Hematopoietic multipotent progenitor cell treated with erythropoietin and hydrocortisone succinate and interleukin-3 and kit ligand, for 17 days (in vitro differentiated cells): ENCODE data around the gene GFI1.

Source experiments
- DNase-seq: peaks from one replicate; pipeline ENCODE4 v3.0.0-alpha.2; 2015; ENCODE audit warnings: low spot score

The GFI1 gene

DNA sequence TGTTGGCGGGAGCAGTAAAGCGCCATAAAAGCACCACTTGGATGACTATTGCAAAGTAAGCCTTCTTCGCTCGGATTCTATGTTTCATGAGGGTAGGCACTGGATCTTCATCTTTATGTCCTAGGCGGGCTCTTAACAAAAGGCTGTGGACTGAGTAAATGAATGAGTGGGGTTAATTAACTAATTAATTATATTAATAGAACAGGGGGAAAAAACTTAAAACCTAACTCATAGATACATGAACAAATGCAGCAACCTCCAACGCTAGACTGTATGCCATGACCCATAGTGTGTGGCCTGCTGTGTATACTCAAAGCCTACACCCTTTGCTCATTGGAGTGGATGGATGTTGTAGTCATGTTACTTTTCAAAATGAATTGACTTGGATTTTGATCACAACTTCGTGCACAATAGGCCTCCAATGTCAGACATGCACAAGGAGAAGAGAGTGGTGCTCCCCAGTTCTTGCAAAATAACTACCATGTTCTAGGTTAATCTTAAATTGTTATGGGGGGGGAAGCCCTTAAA is 417 bp upstream of the GFI1 start:
- DNase-seq: no peak

- DNase-seq: no peak
Observed at GRCh38 chr1:92485381-92486250, 1.1 kb downstream of the GFI1 start.

- no peak for DNase-seq
Observed at GRCh38 chr1:92484472-92485380, 2.0 kb downstream of the GFI1 start.

DNA sequence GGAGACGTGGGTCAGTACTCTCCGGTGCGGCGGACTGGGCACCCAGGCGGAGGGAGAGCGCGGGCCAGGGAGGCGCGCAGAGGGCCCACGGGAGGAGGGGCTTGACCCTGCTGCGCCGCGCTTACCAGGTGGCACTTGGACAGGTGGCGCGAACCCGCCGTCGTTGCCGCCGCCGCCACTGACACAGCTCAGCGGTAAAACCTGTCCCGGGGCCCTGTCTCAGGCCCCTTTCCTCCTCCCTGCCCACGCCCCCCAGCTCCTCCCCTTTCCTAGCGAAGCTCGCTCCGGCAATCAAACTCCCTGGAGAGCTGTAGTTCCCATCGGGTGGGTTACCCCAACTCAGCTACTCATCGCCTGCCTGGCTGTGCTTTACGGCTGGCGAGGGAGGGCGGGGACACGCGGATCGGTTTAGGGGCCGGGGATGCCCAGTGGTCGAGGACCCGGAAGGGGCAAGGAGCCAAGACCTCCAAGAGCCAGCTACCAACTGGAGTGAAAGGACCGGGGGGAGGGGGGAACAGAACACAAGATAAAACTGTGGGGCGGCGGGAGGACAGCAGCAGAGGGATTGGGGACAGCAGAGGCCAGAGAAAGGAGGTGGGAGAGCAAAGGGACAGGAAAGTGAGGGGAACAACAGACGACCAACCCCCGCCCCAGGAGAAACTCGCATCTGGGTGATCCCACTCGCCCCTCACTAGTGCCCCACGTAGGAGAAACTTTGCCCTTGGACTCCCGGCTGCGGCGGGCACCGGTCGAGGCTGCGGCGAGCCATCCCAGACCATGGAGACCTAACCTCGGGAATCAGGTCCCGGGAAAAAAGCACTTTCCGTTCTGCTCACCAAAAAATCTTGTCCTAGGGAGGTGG is 2.9 kb downstream of the GFI1 start:
- DNase-seq: no peak

DNA sequence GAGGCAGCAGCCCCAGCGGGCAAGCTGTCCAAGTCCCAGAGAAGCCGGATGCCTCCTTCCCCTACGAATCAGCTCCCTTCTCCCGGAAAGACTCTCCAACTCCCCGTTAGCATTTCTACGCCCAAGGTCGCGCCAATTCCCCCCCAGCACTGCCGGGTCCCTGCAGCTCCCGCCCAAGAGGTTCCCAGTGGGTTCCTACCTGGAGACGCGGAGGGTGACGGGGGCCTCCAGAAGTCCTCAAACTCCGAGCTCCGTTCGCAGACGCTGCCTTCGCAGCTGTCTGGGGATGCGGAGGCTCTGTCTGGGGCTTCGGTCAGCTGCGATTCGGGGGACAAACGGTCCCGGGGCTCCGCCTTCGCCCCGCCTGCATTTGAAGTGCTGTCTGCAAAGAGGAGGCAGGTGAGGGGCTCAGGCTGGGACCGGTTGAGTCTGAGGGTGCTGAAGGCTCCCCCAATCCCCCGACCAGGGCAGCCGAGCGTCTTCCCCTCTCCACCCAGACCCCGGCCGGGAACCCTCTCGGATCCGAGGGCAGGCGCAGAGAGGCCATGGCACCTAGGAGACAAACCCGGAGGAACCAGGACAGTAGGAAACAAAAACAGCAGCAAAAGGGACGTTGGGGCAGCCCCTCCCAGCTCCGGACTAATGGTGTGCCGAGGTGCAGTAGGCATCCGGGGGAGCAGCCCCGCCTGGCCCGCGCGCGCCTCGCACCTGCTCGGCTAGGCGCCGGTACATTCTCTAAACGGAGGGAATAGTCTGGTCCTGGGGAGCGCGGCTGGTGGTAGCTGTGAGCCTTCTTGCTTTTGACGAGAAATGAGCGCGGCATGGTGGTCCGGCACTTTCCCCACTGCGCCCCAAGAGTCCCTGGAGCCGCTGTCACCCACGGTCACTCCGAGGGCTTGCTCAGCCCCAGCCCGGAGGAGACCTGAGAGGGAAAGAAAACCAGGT is 3.8 kb downstream of the GFI1 start:
- DNase-seq: no peak

DNA sequence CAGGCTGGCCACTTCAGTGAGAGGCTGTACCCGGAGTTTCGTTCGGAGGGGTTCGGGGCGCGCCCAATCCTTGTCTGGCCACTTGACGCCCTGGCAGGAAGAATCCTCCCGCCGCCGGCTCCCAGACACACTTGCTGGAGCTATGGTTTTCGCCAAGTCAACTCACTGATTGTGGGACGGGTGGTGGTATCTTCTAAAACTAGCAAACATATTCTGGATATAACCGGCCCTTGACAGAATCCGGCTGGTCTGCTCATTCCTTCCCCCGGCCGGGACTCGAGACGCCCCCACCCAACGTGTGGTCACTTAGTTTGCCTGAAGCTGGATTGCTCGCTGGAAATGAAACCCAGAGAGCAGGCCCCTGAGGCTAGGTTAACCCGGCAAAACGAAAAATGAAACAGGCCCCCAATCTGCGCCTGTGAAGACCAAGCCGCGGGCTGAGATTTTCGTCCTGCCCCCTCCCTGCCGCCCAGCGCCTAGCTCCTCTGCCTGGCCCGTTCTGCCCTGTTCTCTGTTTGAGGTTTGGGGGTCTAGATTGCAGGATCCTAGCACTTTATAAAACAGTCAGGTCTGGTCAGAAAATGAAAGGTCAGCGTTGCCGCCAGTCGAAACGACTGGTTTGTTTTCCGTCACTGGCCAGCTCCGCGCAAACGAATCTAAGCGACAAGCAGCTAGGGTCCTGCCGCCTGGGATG is 4.6 kb downstream of the GFI1 start:
- no peak for DNase-seq

- DNase-seq: no peak
Observed at GRCh38 chr1:92481599-92481925, 5.2 kb downstream of the GFI1 start.

- no peak for DNase-seq
Observed at GRCh38 chr1:92480813-92481598, 5.7 kb downstream of the GFI1 start.

- no peak for DNase-seq
Observed at GRCh38 chr1:92480200-92480812, 6.4 kb downstream of the GFI1 start.

DNA sequence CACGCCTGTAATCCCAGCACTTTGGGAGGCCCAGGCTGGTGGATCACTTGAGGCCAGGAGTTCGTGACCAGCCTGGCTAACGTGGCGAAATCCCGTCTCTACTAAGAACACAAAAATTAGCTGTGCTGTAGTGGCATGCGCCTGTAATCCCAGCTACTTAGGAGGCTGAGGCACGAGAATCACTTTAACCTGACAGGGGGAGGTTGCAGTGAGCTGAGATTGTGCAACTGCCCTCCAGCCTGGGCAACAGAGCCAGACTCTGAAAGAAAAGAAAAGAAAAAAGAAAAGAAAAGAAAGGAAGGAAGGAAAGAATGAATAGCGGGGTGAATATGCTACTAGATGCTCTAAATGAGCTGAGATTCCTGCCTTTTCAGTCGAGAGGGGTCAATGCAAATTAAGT is 7.1 kb downstream of the GFI1 start:
- DNase-seq: no peak

DNA sequence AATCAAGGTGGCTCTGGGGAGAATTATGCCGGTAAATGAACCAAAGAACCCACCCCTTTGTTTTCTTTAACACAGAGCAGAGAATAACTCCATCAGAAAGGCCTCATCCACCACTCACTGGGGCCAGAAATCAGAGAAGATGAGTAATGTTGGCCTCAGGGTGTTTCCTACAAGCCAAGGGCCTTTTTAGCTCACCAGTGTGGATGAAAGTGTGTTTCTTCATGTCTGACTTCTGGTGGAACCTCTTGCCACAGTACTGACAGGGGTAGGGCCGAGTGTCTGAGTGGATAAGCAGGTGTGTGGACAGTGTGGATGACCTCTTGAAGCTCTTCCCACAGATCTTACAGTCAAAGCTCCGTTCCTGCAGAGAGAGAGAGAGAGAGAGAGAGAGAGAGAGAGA is 8.3 kb downstream of the GFI1 start:
- DNase-seq: no peak

GRCh38 chr1:92476071-92476631 is 10.6 kb downstream of the GFI1 start:
- DNase-seq: no peak

DNA sequence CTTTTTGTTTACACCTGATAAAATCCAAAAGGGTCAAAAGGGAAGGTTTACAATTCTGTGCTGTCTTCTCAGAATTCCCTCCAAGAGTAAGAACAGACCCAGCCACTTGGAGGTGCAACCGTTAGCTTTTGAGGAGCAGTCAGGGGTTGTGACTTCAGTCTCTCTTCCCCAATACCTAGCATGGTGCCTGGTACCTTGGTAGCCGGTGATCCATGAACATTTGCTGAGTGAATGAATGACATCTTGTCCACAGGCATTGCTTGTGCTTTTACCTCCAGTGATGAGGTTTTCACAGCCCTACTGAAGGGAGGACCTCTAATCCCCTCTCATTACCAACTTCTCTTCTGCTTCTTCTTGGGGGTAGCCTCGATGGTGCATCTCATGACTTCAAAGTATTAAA is 11.7 kb downstream of the GFI1 start:
- DNase-seq: no peak

GRCh38 chr1:92473781-92474495 is 12.8 kb downstream of the GFI1 start:
- no peak for DNase-seq

- no peak for DNase-seq
Observed at GRCh38 chr1:92470216-92470615, 16.5 kb downstream of the GFI1 start.

- no peak for DNase-seq
Observed at GRCh38 chr1:92466683-92467352, 19.9 kb downstream of the GFI1 start.

DNA sequence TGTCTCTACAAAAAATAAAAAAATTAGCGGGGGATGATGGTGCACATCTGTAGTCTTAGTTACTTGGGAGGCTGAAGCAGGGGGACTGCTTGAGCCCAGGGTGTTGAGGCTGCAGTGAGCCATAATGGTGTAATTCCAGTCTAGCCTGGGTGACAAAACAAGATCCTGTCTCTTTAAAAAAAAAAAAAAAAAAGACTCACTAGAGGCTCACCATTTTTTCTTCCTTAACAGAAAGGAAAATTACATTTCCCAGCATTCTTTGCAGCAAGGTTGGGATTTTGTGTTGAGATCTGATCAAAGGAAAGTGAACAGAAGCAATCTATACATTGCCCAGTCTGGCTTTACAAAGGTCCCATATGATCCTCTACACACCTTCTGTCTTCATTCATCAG is 21.5 kb downstream of the GFI1 start:
- no peak for DNase-seq
